HG03439 (cell line): ENCODE measurements around the gene PTDSS2.
"Not testable (repeated sequence)": the region's sequence is repeated elsewhere in the genome, so short reads cannot be mapped to it uniquely, and the experiment has no call there.

ENCODE experiments used
- ATAC-seq: cut with Tn5 transposase; IDR thresholded peaks from one replicate; pipeline ENCODE4 v1.9.1; 2021; ENCODE audit warnings: mild to moderate bottlenecking, moderate library complexity; ENCODE audit not compliant: unreplicated experiment

Gene PTDSS2

DNA sequence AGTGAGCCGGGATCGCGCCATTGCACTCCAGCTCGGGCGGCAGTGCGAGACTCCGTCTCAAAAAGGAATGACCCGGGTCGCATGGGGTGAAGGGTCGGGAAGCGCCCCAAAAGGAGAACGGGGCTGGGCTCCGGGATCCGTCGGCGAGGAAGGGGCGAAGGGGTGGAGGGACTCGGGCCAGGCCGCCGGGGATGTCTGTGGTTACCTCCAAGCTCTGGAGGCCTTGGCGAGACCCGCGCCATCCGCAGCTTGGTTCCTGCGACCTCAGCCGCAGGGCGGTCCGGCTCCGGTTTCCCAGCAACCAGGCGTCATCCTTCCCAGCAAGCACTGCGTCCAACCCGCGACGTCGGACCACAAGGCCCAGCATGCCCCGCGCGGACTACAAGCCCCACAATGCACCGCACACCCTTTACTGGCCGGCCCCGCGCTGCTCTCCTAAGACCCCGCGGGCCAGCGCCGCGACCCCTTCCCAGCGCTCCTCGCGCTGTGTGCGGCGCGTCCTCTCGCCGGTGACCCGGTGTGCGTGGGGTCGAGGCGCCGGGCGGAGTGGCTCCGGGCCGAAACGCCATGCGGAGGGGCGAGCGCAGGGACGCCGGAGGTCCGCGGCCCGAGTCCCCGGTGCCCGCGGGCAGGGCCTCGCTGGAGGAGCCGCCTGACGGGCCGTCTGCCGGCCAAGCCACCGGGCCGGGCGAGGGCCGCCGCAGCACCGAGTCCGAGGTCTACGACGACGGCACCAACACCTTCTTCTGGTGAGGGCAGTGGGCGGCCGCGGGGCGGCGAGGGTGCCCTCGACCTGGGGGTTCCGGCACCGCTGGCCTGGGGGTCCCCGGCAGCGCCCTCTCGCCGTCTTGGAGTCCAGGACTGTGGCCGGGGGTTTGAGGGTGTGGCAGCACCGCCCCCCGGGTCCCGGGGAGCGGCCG lies at the start of gene PTDSS2:
PTDSS2 (plus strand) TSS at position 391 of the 920 bp plus-strand sequence; CDS start at position 568, 177 bp downstream.
- peak; percentile 82 for ATAC-seq

DNA sequence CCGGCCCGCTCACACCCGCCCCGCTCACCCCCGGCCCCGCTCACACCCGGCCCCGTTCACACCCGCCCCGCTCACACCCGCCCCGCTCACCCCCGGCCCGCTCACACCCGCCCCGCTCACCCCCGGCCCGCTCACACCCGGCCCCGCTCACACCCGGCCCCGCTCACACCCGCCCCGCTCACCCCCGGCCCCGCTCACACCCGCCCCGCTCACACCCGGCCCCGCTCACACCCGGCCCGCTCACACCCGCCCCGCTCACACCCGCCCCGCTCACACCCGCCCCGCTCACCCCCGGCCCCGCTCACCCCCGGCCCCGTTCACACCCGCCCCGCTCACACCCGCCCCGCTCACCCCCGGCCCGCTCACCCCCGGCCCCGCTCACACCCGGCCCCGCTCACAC lies 48.9 kb upstream of the PTDSS2 start:
- ATAC-seq = not testable (repeated sequence)

DNA sequence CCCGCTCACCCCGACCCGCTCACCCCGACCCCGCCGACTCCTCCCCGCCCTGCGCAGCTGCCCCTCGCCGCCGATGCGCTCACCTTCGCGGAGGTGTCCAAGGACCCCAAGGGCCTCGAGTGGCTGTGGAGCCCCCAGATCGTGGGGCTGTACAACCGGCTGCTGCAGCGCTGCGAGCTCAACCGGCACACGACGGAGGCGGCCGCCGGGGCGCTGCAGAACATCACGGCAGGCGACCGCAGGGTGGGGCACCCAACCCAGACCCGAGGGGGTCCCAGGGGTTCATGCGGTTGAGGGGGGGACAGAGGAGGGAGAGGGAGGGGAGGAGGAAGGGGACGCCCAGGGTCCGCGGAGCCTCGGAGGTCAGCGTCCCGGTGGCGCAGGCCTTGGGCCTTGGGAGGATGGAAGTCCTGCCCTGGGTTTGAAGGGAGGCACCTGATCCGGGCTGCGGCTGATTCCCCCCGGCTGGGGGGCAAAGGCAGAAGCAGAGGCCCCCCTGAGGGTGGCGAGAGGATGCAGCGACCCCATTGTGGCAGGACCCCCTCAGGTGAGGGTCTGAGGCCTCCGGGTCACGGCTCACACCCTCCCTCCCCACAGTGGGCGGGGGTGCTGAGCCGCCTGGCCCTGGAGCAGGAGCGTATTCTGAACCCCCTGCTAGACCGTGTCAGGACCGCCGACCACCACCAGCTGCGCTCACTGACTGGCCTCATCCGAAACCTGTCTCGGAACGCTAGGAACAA lies 46.9 kb upstream of the PTDSS2 start:
- ATAC-seq = no peak

DNA sequence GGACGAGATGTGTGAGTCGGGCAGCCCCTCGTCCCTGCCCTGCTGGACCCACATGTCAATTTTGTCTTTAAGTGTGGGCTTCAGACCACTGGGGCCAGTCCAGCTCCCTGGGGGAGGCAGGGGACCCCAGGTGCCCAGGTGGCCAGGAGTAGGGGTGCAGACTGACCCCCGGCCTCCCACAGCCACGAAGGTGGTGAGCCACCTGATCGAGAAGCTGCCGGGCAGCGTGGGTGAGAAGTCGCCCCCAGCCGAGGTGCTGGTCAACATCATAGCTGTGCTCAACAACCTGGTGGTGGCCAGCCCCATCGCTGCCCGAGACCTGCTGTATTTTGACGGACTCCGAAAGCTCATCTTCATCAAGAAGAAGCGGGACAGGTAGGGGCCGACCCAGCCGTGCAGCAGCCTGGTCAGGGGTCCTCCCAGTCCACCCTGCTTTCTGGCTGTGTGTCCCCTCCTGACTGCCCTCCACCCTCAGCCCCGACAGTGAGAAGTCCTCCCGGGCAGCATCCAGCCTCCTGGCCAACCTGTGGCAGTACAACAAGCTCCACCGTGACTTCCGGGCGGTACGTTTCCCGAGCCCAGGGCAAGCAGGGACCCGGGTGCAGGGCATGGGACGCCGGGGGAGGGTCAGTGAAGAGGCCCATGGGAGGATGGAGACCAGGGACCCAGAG lies 46.2 kb upstream of the PTDSS2 start:
- ATAC-seq = no peak

DNA sequence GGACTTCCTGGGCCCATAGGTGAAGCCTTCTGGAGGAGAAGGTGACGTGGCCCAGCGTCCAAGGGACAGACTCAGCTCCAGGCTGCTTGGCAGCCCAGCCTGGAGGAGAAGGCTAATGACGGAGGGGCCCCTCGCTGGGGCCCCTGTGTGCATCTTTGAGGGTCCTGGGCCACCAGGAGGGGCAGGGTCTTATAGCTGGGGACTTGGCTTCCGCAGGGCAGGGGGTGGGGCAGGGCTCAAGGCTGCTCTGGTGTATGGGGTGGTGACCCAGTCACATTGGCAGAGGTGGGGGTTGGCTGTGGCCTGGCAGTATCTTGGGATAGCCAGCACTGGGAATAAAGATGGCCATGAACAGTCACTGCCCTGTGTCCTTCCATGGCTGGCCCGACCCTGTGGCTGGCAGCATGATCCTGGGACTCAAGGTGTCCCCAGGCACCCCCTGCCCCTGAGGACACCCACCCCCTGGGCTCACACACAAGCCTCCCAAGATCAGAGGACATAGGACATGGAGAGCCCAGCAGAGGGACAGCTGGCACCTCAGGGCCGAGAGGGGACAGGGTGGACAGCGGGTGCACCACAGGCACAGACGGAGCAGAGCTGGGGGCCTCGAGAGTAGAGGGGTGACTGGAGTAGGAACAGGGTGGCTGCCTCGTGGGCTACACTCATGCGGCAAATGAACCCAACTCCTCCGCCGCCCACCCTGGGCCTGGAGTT lies 45.4 kb upstream of the PTDSS2 start:
- no peak for ATAC-seq

DNA sequence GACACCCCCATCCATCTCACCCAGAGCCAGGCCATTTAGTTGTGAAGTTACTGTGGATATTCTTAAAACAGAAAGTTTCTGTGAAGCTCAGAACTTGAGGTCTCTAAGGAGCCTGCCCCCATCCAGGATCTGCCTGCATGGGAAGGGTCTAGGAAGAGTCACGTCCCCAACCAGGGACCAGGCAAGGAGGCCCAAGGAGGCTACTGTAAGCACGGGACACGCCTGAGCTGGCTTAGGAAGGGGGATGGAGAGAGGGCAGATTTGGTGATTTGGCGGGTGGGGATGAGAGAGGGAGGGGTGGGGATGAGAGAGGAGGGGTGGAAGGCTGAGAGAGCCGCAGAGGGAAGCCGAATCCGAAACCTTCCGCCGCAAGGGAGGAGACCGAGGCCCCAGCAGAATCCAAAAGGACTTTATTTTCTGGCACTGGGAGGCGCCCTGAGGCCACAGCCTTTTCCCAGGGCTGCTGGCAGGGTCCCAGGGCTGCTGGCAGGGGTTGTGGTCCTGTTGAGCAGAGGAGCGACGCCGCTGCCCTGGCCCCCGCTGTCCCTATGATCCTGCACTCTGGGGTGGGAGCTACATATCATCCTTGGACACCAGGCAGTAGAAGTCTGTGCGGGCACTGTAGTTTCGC lies 44.6 kb upstream of the PTDSS2 start:
- ATAC-seq = no peak

DNA sequence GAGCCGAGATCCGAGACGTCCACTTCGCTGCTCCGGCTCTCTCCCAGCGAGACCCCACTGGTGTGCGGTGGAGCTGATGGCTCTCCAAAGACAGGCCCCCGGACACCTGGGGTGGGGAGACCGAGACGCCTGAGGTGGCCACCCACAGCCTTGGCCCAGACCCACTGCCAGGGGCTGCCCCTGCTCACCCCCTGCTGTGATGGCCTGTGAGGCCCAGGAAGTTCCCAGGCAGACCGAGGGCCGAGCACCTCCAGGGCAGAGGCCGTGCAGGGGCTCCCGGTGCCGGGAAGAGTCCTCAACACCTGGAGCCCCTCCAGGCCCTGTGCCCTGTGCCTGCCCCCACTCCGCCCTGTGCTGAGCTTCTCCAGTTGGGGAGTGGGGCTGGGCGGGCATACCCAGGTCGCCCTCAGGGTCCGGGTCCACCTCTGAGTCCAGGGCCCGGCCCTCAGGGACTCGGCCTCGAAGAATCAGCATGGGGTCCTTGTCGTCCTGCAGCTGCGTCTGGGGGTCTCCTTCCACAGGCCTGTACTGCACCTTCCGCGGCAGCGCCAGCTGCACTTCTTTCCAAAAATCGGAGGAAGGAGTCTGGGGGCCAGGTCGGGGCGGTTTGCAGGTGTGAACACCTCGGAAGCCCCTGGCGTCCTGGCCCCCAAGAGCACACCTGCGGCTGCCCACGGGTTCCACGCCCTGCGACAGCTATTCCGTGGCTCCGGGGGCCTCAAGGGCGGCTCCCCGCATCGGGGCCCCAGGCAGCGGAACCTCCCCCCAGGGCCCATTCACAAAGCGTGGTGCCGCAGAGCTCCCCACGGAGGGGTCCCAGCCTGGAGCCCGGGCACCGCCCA lies 43.9 kb upstream of the PTDSS2 start:
- ATAC-seq = no peak

DNA sequence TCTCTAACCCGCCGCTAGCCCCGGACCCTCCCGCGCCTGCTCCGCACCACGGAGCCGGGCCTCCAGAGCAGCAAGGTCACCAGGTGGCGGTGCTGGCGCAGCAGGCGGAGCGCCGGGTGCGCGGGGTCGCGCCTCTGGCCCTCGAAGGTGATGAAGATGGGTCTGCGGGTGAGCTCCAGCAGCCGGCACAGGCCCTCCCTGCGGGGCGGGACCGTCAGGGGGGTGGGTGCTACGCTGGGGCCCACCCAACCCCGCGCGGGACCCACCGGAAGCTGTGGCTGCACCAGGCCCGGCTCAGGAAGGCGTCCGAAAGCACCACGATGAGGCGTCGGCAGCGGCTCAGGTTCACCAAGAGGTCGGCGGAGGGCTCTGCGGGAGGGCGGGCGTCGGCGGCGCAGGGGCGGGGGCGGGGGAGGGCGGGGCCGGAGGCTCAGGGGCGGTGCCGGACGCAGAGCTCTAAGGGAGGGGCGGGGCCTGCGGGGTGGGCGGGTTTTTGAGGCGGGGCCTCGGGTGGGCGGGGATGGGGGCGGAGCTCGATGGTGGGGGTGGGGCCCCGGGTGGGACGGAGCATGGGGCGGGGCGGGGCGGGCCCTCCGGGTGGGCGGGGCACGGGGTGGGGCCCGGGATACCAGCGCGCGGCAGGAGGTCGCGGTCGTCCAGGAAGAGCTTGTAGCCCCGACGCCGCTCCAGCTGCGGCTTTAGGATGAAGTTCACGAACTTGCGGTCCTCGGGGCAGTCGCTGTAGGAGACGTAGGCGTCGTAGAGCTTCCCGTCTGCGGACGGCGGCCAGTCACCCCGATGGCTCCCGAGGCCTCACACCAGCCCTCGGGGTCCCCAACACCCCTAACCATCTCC lies 43.1 kb upstream of the PTDSS2 start:
- peak; percentile 62 for ATAC-seq

DNA sequence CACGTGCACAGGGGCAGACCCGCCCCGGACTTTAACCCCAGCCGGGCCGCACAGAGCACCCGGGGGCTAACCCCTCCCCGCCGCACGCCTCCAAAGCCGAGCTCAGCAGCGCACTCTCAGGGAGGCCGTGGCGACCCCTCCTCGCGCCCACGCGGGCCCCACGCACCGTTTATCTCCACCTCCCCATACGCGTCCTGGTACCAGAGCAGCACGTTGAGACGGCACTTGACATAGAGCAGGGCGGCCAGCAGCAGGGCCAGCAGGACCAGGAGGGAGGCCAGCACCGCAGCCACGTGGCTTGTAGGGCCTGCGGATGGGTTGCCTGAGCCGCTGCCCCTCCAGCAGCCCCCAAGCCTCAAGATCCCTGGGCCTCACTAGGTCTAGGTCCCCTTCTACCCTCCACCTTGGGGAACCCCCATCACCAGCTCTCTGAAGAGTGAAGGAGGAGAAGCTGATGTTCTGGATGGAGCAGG lies 42.4 kb upstream of the PTDSS2 start:
- ATAC-seq = no peak

DNA sequence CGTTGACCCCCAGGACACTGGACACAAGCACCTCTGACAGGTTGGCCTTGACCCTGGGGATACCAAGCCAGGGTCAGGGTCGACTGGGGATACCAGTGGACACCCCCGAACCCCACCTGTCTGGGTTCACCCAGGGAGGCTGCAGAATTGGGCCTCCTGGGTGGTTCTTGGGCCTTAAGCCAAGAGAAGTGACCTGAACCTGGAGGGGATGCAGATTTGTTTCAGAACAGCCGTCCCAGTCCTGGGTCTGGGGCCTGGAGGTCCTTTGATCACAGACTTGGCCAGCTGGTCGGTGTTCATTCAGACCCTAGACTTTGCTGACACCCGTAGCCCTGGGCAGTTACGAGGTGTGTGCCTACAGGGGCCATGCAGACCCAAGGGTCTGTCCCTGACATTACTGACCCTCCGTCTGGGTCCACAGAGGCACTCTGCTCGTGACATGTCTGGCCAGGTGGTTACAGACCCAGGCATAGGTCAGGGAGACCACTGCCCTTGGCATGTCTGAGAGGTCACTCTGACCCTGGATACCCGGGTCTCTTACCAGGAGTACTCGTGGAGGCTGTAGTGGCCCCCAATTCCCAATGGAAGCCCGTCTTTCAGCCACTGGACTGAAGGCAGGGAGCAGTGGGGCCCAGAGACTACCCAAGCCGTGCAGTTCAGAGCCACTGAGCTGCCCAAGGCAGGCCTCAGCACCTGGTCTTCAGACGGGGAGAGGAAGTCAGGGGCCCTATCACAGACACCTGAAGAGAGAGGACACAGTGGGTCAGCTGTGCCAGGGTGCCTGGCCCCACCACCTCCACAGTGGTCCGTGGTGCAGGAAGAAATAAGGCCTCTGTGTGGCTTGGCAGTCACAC lies 41.7 kb upstream of the PTDSS2 start:
- no peak for ATAC-seq

DNA sequence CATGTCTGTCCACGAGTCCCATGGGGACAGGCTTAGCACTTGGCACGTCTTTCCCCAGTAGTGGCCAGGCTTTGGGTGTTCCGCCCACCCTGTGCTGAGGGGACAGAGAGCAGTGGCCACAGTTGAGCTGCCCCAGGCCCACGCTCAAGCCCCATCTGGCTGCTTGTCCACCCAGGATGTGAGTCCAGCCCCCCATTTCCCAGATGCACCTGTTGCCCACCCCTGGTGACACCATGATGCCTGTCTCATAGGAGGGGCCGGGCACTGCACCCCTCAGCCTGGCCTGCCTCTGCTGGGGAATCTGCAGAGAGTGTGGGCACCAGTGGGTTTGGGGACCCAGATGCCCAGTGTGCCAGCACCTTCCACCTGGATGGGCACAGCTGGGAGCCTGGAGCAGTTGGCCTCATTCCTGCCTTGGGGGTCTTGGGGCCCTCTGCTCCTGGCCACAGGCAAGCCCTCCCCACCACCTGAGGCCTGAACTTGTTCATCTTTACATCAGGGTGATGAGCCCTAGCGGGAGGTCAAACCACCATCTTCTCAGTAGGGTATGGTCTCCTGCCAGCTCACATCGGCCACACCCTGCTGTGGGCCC lies 41.0 kb upstream of the PTDSS2 start:
- ATAC-seq = no peak

DNA sequence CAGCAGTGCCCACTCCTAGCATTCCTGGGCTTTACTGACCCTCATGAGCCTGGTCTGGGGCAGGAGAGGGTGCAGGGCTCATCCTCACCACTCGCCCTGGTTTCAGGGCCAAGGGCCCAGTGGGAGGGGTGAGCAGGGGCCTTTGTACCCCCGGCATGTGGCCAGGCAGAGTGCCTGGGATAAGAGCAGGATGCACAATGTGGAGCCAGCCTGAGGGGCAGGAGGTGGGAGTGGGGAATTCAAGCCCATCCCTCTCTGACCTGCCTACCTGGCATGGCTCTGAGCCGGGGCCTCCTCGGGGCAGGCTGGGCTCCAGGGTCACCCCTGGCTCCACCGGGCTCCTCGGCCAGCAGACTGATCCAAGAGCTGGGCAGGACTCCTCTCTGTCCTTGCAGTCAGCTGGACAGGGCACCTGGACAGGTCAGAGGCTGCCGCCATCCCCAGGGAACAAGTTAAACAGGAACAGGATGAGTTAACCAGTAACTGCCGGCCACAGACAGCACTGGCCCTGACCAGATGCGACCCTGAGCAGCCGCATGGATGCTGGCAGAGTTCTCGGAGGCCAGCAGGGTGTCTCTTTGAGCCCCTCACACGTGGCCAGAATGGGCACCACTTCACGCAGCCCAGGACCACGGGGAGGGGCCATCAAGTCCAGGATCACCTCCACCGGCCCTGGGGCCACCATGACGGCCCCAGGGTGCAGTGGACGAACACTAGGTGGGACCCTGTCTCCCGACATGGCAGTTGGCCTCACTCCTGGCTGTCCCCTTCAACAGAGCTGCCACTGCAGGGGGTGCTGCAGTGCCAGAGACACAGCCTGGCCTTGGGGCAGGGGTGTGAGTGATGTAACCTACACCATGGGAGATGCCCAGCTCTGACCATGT lies 40.2 kb upstream of the PTDSS2 start:
- no peak for ATAC-seq

DNA sequence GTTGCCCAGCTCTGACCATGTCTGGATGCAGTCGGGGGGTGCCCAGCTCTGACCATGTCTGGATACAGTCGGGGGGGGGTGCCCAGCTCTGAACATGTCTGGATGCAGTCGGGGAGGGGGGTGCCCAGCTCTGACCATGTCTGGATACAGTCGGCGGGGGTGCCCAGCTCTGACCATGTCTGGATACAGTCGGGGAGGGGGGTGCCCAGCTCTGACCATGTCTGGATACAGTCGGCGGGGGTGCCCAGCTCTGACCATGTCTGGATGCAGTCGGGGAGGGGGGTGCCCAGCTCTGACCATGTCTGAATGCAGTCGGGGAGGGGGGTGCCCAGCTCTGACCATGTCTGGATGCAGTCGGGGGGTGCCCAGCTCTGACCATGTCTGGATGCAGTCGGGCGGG lies 39.4 kb upstream of the PTDSS2 start:
- not testable (repeated sequence) for ATAC-seq

DNA sequence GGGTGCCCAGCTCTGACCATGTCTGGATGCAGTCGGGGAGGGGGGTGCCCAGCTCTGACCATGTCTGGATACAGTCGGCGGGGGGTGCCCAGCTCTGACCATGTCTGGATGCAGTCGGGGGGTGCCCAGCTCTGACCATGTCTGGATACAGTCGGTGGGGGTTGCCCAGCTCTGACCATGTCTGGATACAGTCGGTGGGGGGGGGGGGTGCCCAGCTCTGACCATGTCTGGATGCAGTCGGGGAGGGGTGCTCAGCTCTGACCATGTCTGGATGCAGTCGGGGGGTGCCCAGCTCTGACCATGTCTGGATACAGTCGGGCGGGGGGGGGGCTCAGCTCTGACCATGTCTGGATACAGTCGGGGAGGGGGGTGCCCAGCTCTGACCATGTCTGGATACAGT lies 38.6 kb upstream of the PTDSS2 start:
- not testable (repeated sequence) for ATAC-seq

DNA sequence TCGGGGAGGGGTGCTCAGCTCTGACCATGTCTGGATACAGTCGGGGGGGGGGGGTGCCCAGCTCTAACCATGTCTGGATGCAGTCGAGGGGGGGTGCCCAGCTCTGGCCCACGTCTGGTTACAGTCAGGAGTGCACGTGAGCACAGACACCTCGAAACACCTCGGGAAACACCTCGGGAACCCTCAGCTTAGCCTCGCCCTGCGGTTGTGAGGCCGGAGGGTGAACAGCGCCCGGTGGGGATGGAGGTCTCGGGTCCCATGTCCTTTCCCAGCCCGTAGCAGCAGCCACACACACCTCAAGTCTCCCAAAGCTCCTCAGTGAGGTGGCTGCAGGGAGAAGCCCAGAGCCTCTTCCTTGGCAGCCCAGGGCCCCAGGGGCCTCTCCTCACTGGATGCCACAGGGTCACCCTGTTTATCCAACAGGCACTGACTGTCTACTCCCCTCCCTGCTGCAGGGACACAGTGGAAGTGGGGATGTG lies 37.4 kb upstream of the PTDSS2 start:
- ATAC-seq = no peak
